ENCODE data around the gene PKD1L1. TPM values are rescaled to one million over a fixed set of nuclear protein-coding genes. Genes with fewer than 3 reads are reported as not detected.

PKD1L1 gene
- total RNA-seq, 1 experiment from 2014 or later: not detected

DNA sequence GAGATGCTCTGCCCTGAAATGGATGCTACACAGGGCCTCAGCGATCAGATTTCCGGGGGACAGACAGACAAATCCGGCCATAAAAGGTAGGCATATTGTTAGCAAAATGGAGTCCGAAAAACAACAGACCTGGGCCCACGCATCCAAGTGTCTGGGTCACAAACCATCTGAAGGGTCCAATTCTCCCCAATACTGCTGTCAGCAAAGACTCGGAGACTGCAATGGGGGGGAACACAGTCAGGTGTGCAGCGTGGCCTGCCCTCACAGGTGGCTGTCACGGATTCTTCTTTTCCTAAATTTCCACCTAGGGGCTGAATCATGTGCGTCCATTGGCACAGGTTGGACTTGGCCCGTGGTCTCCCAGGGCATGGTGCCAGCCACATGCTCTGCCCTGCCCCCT, 12.9 kb downstream of the PKD1L1 start:
- TF ChIP-seq CTCF (IDR thresholded peaks at IDR 0.05; ENCODE audit: unreplicated experiment): no peak

DNA sequence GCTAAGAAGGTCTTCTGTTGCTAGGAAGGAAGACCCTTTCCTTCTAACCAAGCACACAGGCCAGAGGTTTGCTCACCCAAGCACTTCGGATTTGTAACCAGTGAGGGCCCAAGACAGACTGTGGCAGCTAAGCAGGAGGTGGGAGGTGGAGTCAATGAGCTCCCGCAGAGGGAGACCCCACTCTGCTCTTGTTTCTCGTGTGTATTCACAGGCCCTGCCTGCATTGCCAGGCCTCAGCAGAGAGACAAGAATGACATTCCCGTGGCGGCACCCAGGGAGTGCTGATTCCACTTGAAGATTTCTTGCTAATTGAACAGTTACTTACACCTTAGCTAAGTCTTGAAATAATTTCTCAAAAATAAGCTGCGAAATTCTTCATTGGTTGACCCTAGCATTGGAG, 13.4 kb downstream of the PKD1L1 start:
- no peaks in the 10 kb centered on the region for H3K27me3 Mint-ChIP-seq (ENCODE audit: insufficient read depth, unreplicated experiment)
- H3K36me3 Mint-ChIP-seq (ENCODE audit: insufficient read depth, unreplicated experiment): no peaks in the 10 kb centered on the region
- H3K4me3 Mint-ChIP-seq (ENCODE audit: unreplicated experiment): no peak overlapping the region
- CTCF ChIA-PET: interaction anchor here (0.6 to 2.7 kb wide), 5 partner anchors 10 to 669 kb away, joined by 3 to 15 read pairs (median 3); no protein-coding TSS in a partner anchor
- intact Hi-C loops (cut with micrococcal nuclease): no loop called here
- no peak for TF ChIP-seq CTCF (IDR thresholded peaks at IDR 0.05; ENCODE audit: unreplicated experiment)
- no peak for DNase-seq (ENCODE audit: unreplicated experiment)
- H3K27ac Mint-ChIP-seq (ENCODE audit: low read depth, unreplicated experiment): no peak overlapping the region
- BruUV-seq (replicated peaks): no TSS peak
- POLR2A ChIA-PET: no interaction called here
- H3K4me1 Mint-ChIP-seq (ENCODE audit: insufficient read depth, unreplicated experiment): no peaks in the 10 kb centered on the region
- H3K9me3 Mint-ChIP-seq (ENCODE audit: unreplicated experiment): no peaks in the 10 kb centered on the region

More for the DNA sequence above, 12.9 kb downstream of the PKD1L1 start:
- no TSS peak for BruUV-seq (replicated peaks)
- DNase-seq (ENCODE audit: unreplicated experiment): no peak
- ChIA-PET CTCF (interaction anchor here (0.9 to 2.7 kb wide), 3 partner anchors 10 to 669 kb away, joined by 3 to 15 read pairs (median 4); no protein-coding TSS in a partner anchor), POLR2A (no interaction called here)
- H3K4me1 Mint-ChIP-seq (ENCODE audit: insufficient read depth, unreplicated experiment): no peaks in the 10 kb centered on the region
- intact Hi-C loops (cut with micrococcal nuclease): no loop called here
- H3K36me3 Mint-ChIP-seq (ENCODE audit: insufficient read depth, unreplicated experiment): no peaks in the 10 kb centered on the region
- H3K27ac Mint-ChIP-seq (ENCODE audit: low read depth, unreplicated experiment): no peak overlapping the region
- no peaks in the 10 kb centered on the region for H3K9me3 Mint-ChIP-seq (ENCODE audit: unreplicated experiment)
- H3K4me3 Mint-ChIP-seq (ENCODE audit: unreplicated experiment): no peak overlapping the region
- H3K27me3 Mint-ChIP-seq (ENCODE audit: insufficient read depth, unreplicated experiment): no peaks in the 10 kb centered on the region

DNA sequence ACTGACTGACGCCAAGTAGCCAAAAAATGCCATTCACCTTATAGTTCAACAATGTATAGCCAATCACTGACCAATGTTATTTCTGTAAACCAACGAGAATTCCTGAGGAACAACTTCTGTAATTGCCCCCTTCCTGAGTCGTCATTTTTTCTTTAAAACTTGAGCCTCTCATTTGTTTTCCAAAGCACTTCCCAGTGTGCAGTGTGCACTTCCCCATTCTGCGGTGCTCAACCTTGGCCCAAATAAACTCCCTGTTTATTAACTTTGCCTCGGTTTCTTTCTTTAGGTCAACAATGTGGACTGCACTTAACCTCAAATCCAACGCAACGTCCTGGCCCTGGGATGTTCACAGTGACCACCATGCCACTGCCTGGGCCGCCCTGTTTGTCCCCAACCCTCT, 15.1 kb downstream of the PKD1L1 start:
- POLR2A ChIA-PET: no interaction called here
- no peaks in the 10 kb centered on the region for H3K4me1 Mint-ChIP-seq (ENCODE audit: insufficient read depth, unreplicated experiment)
- intact Hi-C loops (cut with micrococcal nuclease): no loop called here
- H3K27me3 Mint-ChIP-seq (ENCODE audit: insufficient read depth, unreplicated experiment): no peaks in the 10 kb centered on the region
- BruUV-seq (replicated peaks): no TSS peak
- CTCF ChIA-PET: interaction anchor here (1.3 to 4.9 kb wide), 2 partner anchors 12 to 177 kb away, joined by 3 to 24 read pairs; no protein-coding TSS in a partner anchor
- H3K9me3 Mint-ChIP-seq (ENCODE audit: unreplicated experiment): no peaks in the 10 kb centered on the region
- no peak for DNase-seq (ENCODE audit: unreplicated experiment)
- no peak for TF ChIP-seq CTCF (IDR thresholded peaks at IDR 0.05; ENCODE audit: unreplicated experiment)
- no peak overlapping the region for H3K4me3 Mint-ChIP-seq (ENCODE audit: unreplicated experiment)
- no peak overlapping the region for H3K27ac Mint-ChIP-seq (ENCODE audit: low read depth, unreplicated experiment)
- no peaks in the 10 kb centered on the region for H3K36me3 Mint-ChIP-seq (ENCODE audit: insufficient read depth, unreplicated experiment)

DNA sequence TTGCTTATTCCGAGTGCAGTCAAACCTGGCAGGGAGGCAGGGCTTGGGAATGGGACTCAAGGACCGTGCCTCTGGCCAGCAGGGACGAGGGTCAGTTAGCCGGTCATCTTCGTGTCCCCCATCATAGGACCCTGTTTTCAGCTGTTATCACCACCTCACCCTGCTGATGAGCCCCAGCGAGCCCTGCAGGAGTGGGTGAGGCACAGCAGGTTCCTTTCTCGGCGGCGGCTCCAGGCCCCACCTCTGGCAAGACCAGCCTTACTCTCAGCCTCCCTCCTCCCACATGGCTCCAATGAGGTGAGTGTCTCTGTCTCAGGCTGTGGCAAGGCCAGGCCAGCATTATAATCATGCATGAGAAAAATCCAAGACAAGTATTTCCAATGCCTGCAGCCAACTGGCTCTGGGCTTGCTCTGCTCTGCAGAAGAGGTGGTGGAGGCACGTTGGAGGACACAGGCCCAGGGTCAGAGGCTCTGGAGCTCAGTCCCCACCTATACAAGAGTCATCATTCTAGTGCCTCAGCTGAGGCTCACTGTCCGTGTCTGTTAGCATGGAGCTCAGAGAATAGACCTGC, 15.7 kb downstream of the PKD1L1 start:
- no peaks in the 10 kb centered on the region for H3K4me1 Mint-ChIP-seq (ENCODE audit: insufficient read depth, unreplicated experiment)
- H3K27me3 Mint-ChIP-seq (ENCODE audit: insufficient read depth, unreplicated experiment): no peaks in the 10 kb centered on the region
- BruUV-seq (replicated peaks): no TSS peak
- H3K4me3 Mint-ChIP-seq (ENCODE audit: unreplicated experiment): no peak overlapping the region
- intact Hi-C loops (cut with micrococcal nuclease): no loop called here
- CTCF ChIA-PET: interaction anchor here (1.3 to 4.9 kb wide), 2 partner anchors 13 to 178 kb away, joined by 3 to 24 read pairs; no protein-coding TSS in a partner anchor
- no peak overlapping the region for H3K27ac Mint-ChIP-seq (ENCODE audit: low read depth, unreplicated experiment)
- H3K36me3 Mint-ChIP-seq (ENCODE audit: insufficient read depth, unreplicated experiment): no peaks in the 10 kb centered on the region
- DNase-seq (ENCODE audit: unreplicated experiment): no peak
- TF ChIP-seq CTCF (IDR thresholded peaks at IDR 0.05; ENCODE audit: unreplicated experiment): no peak
- POLR2A ChIA-PET: no interaction called here
- H3K9me3 Mint-ChIP-seq (ENCODE audit: unreplicated experiment): no peaks in the 10 kb centered on the region

Data from MCF 10A (cell line).